DMS114 treated with DMSO at 0.1 percent for 48 hours (cell line): ENCODE data around the gene TECPR2.
"Not testable (repeated sequence)": the region's sequence is repeated elsewhere in the genome, so short reads cannot be mapped to it uniquely, and the experiment has no call there.

ENCODE experiments used
- DNase-seq: peaks from one replicate; lab custom pipeline; 2025; ENCODE audit not compliant: unreplicated experiment; lab: John Stamatoyannopoulos, UW

Gene TECPR2

DNA sequence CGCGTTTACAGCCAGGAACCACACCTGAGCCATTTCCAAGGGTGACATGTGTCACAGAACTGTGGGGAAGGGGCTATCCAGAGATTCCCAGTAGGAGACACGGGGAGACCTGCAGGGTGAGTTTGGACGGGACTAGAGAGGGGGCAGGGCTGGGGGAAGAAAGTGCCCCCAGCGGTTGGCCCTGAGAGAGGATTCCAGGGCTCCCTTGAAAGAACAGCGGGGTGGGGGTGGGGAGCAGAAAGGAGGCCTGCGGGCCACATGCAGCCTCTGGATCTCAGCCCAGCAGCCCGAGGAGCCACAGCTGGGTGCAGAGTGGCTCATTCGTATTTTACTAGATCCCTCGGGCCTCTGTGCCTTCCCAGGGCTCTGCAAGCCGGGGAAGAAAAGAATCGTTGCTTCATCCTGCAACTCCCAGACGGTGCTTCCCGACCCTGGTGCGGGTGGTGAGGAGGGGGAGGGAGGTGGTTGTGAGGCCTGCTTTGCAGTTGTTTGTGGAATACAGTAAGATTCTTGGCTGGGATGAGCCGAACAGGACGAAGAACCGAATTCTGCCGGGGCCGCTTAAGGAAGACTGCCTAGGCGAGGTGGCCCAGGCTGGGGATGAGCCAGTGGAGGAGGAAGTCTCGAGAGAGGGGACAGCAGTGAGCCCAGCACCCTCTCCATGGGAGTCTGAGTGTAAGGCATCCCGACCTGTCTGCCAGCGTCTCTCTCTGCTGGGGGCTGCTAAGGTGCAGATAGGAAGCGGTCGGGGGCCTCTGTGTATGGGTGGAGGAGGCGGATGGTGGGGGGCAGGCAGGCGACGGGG lies 182.9 kb downstream of the TECPR2 start:
- DNase-seq: no peak

GRCh38 chr14:102548616-102549240 lies 186.0 kb downstream of the TECPR2 start:
- DNase-seq: no peak

- not testable (repeated sequence) for DNase-seq
Measured at GRCh38 chr14:102550927-102551401, 188.2 kb downstream of the TECPR2 start.
